PC-3 (cell line): ENCODE results near the gene STPG2. TPM values are rescaled to one million over a fixed set of nuclear protein-coding genes. Genes with fewer than 3 reads are reported as not detected.
A peak's percentile ranks its signal among the peaks of the same experiment; 100 is the strongest.

Experiments
- ATAC-seq: fragments of 200-7000 bp; cut with Tn5 transposase; 2 replicates; pipeline ENCODE4 v1.9.1; 2020; ENCODE audit warnings: mild to moderate bottlenecking, moderate library complexity
- BruUV-seq: library from RNA; stranded (reverse); fragments of 400-500 nt; replicated peaks from 2 replicates; lab custom pipeline; 2021; lab: Mats Ljungman, UMichigan
- CTCF ChIA-PET: fragments of 300-600 bp; sonication (Branson Sonifier 250); formaldehyde crosslinking; loops from one replicate; lab custom pipeline; 2022; ENCODE audit warnings: antibody characterized with exemption; lab: Charles Lee
- POLR2A ChIA-PET: fragments of 300-600 bp; sonication (Branson Sonifier 250); formaldehyde crosslinking; loops from one replicate; lab custom pipeline; 2022; ENCODE audit warnings: antibody characterized with exemption; ENCODE audit not compliant: unreplicated experiment; lab: Charles Lee
- DNase-seq: peaks from one replicate; pipeline ENCODE4 v3.0.0-alpha.2; 2015
- H2AFZ ChIP-seq: fragments of 300-600 bp; sonication (generic); 2 replicates; pipeline ENCODE4 v1.6.0; 2016; ENCODE audit warnings: antibody characterized with exemption, low read length
- H3F3A ChIP-seq: fragments of 300-600 bp; sonication (generic); one replicate; pipeline ENCODE4 v1.6.0; 2017; ENCODE audit warnings: antibody characterized with exemption, low read length, control low read depth, mild to moderate bottlenecking; ENCODE audit not compliant: unreplicated experiment
- H3K27ac ChIP-seq: fragments of 300-600 bp; sonication (generic); 2 replicates; pipeline ENCODE4 v1.5.1; 2016; ENCODE audit warnings: mild to moderate bottlenecking, low read length
- H3K27me3 ChIP-seq: fragments of 300-600 bp; sonication (generic); 2 replicates; pipeline ENCODE4 v1.6.1; 2016; ENCODE audit warnings: low read length, mixed read lengths
- H3K36me3 ChIP-seq: fragments of 300-600 bp; sonication (generic); 2 replicates; pipeline ENCODE4 v1.6.1; 2016; ENCODE audit warnings: low read depth, mixed run types, low read length, mixed read lengths
- H3K4me1 ChIP-seq: fragments of 300-600 bp; sonication (generic); 2 replicates; pipeline ENCODE4 v1.5.1; 2016; ENCODE audit warnings: low read length; ENCODE audit not compliant: insufficient read depth
- H3K4me2 ChIP-seq: fragments of 300-600 bp; sonication (generic); 2 replicates; pipeline ENCODE4 v1.6.0; 2016; ENCODE audit warnings: low read length
- H3K4me3 ChIP-seq: fragments of 300-600 bp; sonication (generic); 2 replicates; pipeline ENCODE4 v1.5.1; 2016; ENCODE audit warnings: mild to moderate bottlenecking, low read length, mixed read lengths
- H3K79me2 ChIP-seq: fragments of 300-600 bp; sonication (generic); 2 replicates; pipeline ENCODE4 v1.6.1; 2017; ENCODE audit warnings: low read length, mixed read lengths
- H3K9ac ChIP-seq: fragments of 300-600 bp; sonication (generic); 2 replicates; pipeline ENCODE4 v1.6.0; 2016; ENCODE audit warnings: mild to moderate bottlenecking, low read length
- H3K9me2 ChIP-seq: fragments of 300-600 bp; sonication (generic); replicated peaks from 2 replicates; pipeline ENCODE4 v1.6.1; 2016; ENCODE audit warnings: mixed run types, low read length, mixed read lengths
- H3K9me3 ChIP-seq: fragments of 300-600 bp; sonication (generic); 2 replicates; pipeline ENCODE4 v1.6.1; 2016; ENCODE audit warnings: low read length, mixed read lengths
- H4K20me1 ChIP-seq: fragments of 300-600 bp; sonication (generic); 2 replicates; pipeline ENCODE4 v1.6.1; 2016; ENCODE audit warnings: low read length, mixed read lengths
- CTCF ChIP-seq: fragments of 300-600 bp; sonication (generic); conservative IDR thresholded peaks from 2 replicates; pipeline ENCODE4 v1.5.1; 2017; ENCODE audit warnings: antibody characterized with exemption, low read depth, mild to moderate bottlenecking, low read length
- EZH2 ChIP-seq: fragments of 300-600 bp; sonication (generic); IDR thresholded peaks from one replicate; pipeline ENCODE4 v1.6.1; 2017; ENCODE audit warnings: antibody characterized with exemption, mild to moderate bottlenecking, low read length; ENCODE audit not compliant: unreplicated experiment
- EZH2phosphoT487 ChIP-seq: fragments of 300-600 bp; sonication (generic); IDR thresholded peaks from 2 replicates; pipeline ENCODE4 v1.6.1; 2018; ENCODE audit warnings: mild to moderate bottlenecking, antibody characterized with exemption, low read length, borderline replicate concordance
- intact Hi-C: fragments of 100-400 bp; cut with micrococcal nuclease; formaldehyde crosslinking; loops from 2 replicates; pipeline ENCODE4 v1.9.0; 2023
- total RNA-seq: library from RNA; depleted of rRNA; stranded (reverse); fragments of >200 nt; gene quantifications from 2 replicates; pipeline ENCODE4 v1.2.3, GENCODE V29; 2014

STPG2 gene
- total RNA-seq, 1 experiment from 2014 or later: not detected

- Histone ChIP-seq H3K4me3 (no peak overlapping the region), H3F3A (no peaks in the 10 kb centered on the region), H3K9me2 (no peaks in the 10 kb centered on the region), H3K27me3 (no peaks in the 10 kb centered on the region), H3K27ac (no peak overlapping the region), H3K9me3 (no peaks in the 10 kb centered on the region), H3K36me3 (no peaks in the 10 kb centered on the region), H3K4me1 (no peaks in the 10 kb centered on the region), H3K79me2 (no peaks in the 10 kb centered on the region), H3K4me2 (no peak overlapping the region), H3K9ac (no peak overlapping the region), H4K20me1 (no peaks in the 10 kb centered on the region), H2AFZ (no peak overlapping the region)
- CTCF ChIA-PET: no interaction called here
- intact Hi-C loops: no loop called here
- ATAC-seq: no peak
- DNase-seq: no peak
- no peak for TF ChIP-seq EZH2
- no peak for TF ChIP-seq CTCF
- POLR2A ChIA-PET: no interaction called here
- no TSS peak for BruUV-seq
Observed at GRCh38 chr4:97836662-97837061, 306.6 kb downstream of the STPG2 start.

- DNase-seq (no peak), ATAC-seq (no peak)
- POLR2A ChIA-PET: no interaction called here
- no peak overlapping the region for H3K4me3 ChIP-seq
- H3K36me3 ChIP-seq: no peaks in the 10 kb centered on the region
- no peak overlapping the region for H2AFZ ChIP-seq
- no peaks in the 10 kb centered on the region for H3K4me1 ChIP-seq
- H3K27ac ChIP-seq: no peak overlapping the region
- no peaks in the 10 kb centered on the region for H3K79me2 ChIP-seq
- H3K9me2 ChIP-seq: no peaks in the 10 kb centered on the region
- H3K9me3 ChIP-seq: no peaks in the 10 kb centered on the region
- H3F3A ChIP-seq: no peaks in the 10 kb centered on the region
- no TSS peak for BruUV-seq
- H3K9ac ChIP-seq: no peak overlapping the region
- CTCF ChIA-PET: no interaction called here
- intact Hi-C loops: no loop called here
- H4K20me1 ChIP-seq: no peaks in the 10 kb centered on the region
- H3K4me2 ChIP-seq: no peak overlapping the region
- H3K27me3 ChIP-seq: no peaks in the 10 kb centered on the region
- no peak for TF ChIP-seq EZH2phosphoT487
- no peak for TF ChIP-seq CTCF
- TF ChIP-seq EZH2: no peak
Observed at GRCh38 chr4:97828646-97829045, 314.6 kb downstream of the STPG2 start.

GRCh38 chr4:97819294-97819693 is 324.0 kb downstream of the STPG2 start:
- TF ChIP-seq CTCF: no peak
- no peak for TF ChIP-seq EZH2
- no peak for TF ChIP-seq EZH2phosphoT487
- H3K4me1 ChIP-seq: peaks cover 5% of the 10 kb centered on the region
- no peaks in the 10 kb centered on the region for H3F3A ChIP-seq
- H3K27ac ChIP-seq: 0 out of 2 replicates have a peak overlapping the region, but pooled peaks have one; percentile 16
- ATAC-seq (peak; percentile 80), DNase-seq (peak; percentile 49)
- no peaks in the 10 kb centered on the region for H3K79me2 ChIP-seq
- H3K36me3 ChIP-seq: no peaks in the 10 kb centered on the region
- no peaks in the 10 kb centered on the region for H3K27me3 ChIP-seq
- intact Hi-C loops: no loop called here
- no peaks in the 10 kb centered on the region for H3K9me3 ChIP-seq
- no peak overlapping the region for H3K4me2 ChIP-seq
- BruUV-seq: no TSS peak
- no peak overlapping the region for H3K9ac ChIP-seq
- H4K20me1 ChIP-seq: no peaks in the 10 kb centered on the region
- H3K9me2 ChIP-seq: no peaks in the 10 kb centered on the region
- CTCF ChIA-PET: no interaction called here
- no peak overlapping the region for H3K4me3 ChIP-seq
- no peak overlapping the region for H2AFZ ChIP-seq
- POLR2A ChIA-PET: no interaction called here
